ENCODE data around the gene CMPK2.

Gene CMPK2

GRCh38 chr2:6874032-6874431 is 8.3 kb upstream of the CMPK2 start:
- H3K27ac ChIP-seq (ENCODE audit: low read length, poor library complexity, severe bottlenecking): no peak overlapping the region
- no peak overlapping the region for H3K4me3 ChIP-seq (ENCODE audit: insufficient read depth in 1 of 2, low read depth in 1 of 2, low read length in 2 of 2)
- no peak overlapping the region for H4K91ac ChIP-seq (ENCODE audit: low read length)
- no peak overlapping the region for H3K4ac ChIP-seq (ENCODE audit: low read depth in 1 of 2, low read length in 2 of 2)
- H2AK5ac ChIP-seq (ENCODE audit: low read length, severe bottlenecking): no peak overlapping the region
- H2BK5ac ChIP-seq (ENCODE audit: low read depth, low read length, poor library complexity, severe bottlenecking): no peak overlapping the region
- WGBS: 82% methylated on average over 3 of the region's 3 CpGs
- H3K14ac ChIP-seq (ENCODE audit: low read length in 2 of 2): no peak overlapping the region
- H3K4me2 ChIP-seq (ENCODE audit: low read length, poor library complexity, severe bottlenecking): no peak overlapping the region
- no peak overlapping the region for H3K18ac ChIP-seq (ENCODE audit: low read depth in 1 of 2, low read length in 2 of 2)
- peaks cover 0 to 9% of the 10 kb centered on the region in 2 experiments for H3K27me3 ChIP-seq (ENCODE audit: control insufficient read depth in 1 of 2, insufficient read depth in 1 of 2, low read length in 2 of 2)
- no peaks in the 10 kb centered on the region for H3K4me1 ChIP-seq (ENCODE audit: control insufficient read depth, insufficient read depth, low read depth, low read length)
- H2AFZ ChIP-seq (ENCODE audit: low read depth, low read length): no peak overlapping the region
- no peak overlapping the region for H2BK12ac ChIP-seq (ENCODE audit: low read length in 2 of 2)
- no peak overlapping the region for H4K8ac ChIP-seq (ENCODE audit: low read length)
- no peak overlapping the region for H2BK15ac ChIP-seq (ENCODE audit: low read depth, poor library complexity, severe bottlenecking)
- H3K79me1 ChIP-seq (replicated peaks; ENCODE audit: low read length, poor library complexity, severe bottlenecking): no peaks in the 10 kb centered on the region
- H2BK120ac ChIP-seq (ENCODE audit: low read depth, low read length): no peak overlapping the region
- no peaks in the 10 kb centered on the region for H3K9me3 ChIP-seq (ENCODE audit: control insufficient read depth, low read length)
- no peak overlapping the region for H3K9ac ChIP-seq (ENCODE audit: low read length)
- no peak overlapping the region for H3K23ac ChIP-seq (ENCODE audit: low read length in 2 of 2)
- no peak for DNase-seq
- no peaks in the 10 kb centered on the region for H3K36me3 ChIP-seq (ENCODE audit: control insufficient read depth in 1 of 2, insufficient read depth in 2 of 2, low read depth in 1 of 2, low read length in 2 of 2)

GRCh38 chr2:6872394-6872793 is 6.7 kb upstream of the CMPK2 start:
- H3K27ac ChIP-seq (ENCODE audit: low read length, poor library complexity, severe bottlenecking): no peak overlapping the region
- no peak overlapping the region for H3K4me2 ChIP-seq (ENCODE audit: low read length, poor library complexity, severe bottlenecking)
- 96% methylated on average over 1 of the region's 2 CpGs for WGBS
- H4K91ac ChIP-seq (ENCODE audit: low read length): no peak overlapping the region
- no peaks in the 10 kb centered on the region for H3K36me3 ChIP-seq (ENCODE audit: control insufficient read depth in 1 of 2, insufficient read depth in 2 of 2, low read depth in 1 of 2, low read length in 2 of 2)
- no peaks in the 10 kb centered on the region for H3K9me3 ChIP-seq (ENCODE audit: control insufficient read depth, low read length)
- no peak overlapping the region for H3K18ac ChIP-seq (ENCODE audit: low read depth in 1 of 2, low read length in 2 of 2)
- H3K79me1 ChIP-seq (replicated peaks; ENCODE audit: low read length, poor library complexity, severe bottlenecking): no peaks in the 10 kb centered on the region
- no peak overlapping the region for H3K4me3 ChIP-seq (ENCODE audit: insufficient read depth in 1 of 2, low read depth in 1 of 2, low read length in 2 of 2)
- no peak overlapping the region for H2BK5ac ChIP-seq (ENCODE audit: low read depth, low read length, poor library complexity, severe bottlenecking)
- DNase-seq: no peak
- H3K9ac ChIP-seq (ENCODE audit: low read length): no peak overlapping the region
- no peak overlapping the region for H2AFZ ChIP-seq (ENCODE audit: low read depth, low read length)
- no peak overlapping the region for H2BK15ac ChIP-seq (ENCODE audit: low read depth, poor library complexity, severe bottlenecking)
- H2AK5ac ChIP-seq (ENCODE audit: low read length, severe bottlenecking): no peak overlapping the region
- no peak overlapping the region for H3K23ac ChIP-seq (ENCODE audit: low read length in 2 of 2)
- peaks cover 0 to 9% of the 10 kb centered on the region in 2 experiments for H3K27me3 ChIP-seq (ENCODE audit: control insufficient read depth in 1 of 2, insufficient read depth in 1 of 2, low read length in 2 of 2)
- H3K4ac ChIP-seq (ENCODE audit: low read depth in 1 of 2, low read length in 2 of 2): no peak overlapping the region
- H4K8ac ChIP-seq (ENCODE audit: low read length): no peak overlapping the region
- no peak overlapping the region for H3K14ac ChIP-seq (ENCODE audit: low read length in 2 of 2)
- no peak overlapping the region for H2BK12ac ChIP-seq (ENCODE audit: low read length in 2 of 2)
- no peak overlapping the region for H2BK120ac ChIP-seq (ENCODE audit: low read depth, low read length)
- no peaks in the 10 kb centered on the region for H3K4me1 ChIP-seq (ENCODE audit: control insufficient read depth, insufficient read depth, low read depth, low read length)

GRCh38 chr2:6866982-6867381 is 1.3 kb upstream of the CMPK2 start:
- Histone ChIP-seq H4K8ac (ENCODE audit: low read length) (no peak overlapping the region), H2BK5ac (ENCODE audit: low read depth, low read length, poor library complexity, severe bottlenecking) (no peak overlapping the region), H2AK5ac (ENCODE audit: low read length, severe bottlenecking) (no peak overlapping the region), H3K9me3 (ENCODE audit: control insufficient read depth, low read length) (no peaks in the 10 kb centered on the region), H2AFZ (ENCODE audit: low read depth, low read length) (no peak overlapping the region), H2BK15ac (ENCODE audit: low read depth, poor library complexity, severe bottlenecking) (no peak overlapping the region), H3K4me3 (ENCODE audit: insufficient read depth in 1 of 2, low read depth in 1 of 2, low read length in 2 of 2) (no peak overlapping the region), H3K18ac (ENCODE audit: low read depth in 1 of 2, low read length in 2 of 2) (no peak overlapping the region), H3K4me2 (ENCODE audit: low read length, poor library complexity, severe bottlenecking) (no peak overlapping the region), H3K27ac (ENCODE audit: low read length, poor library complexity, severe bottlenecking) (no peak overlapping the region), H3K36me3 (ENCODE audit: control insufficient read depth in 1 of 2, insufficient read depth in 2 of 2, low read depth in 1 of 2, low read length in 2 of 2) (peaks cover 0 to 4% of the 10 kb centered on the region in 2 experiments), H3K79me1 (replicated peaks; ENCODE audit: low read length, poor library complexity, severe bottlenecking) (no peaks in the 10 kb centered on the region), H4K91ac (ENCODE audit: low read length) (no peak overlapping the region), H3K23ac (ENCODE audit: low read length in 2 of 2) (no peak overlapping the region), H3K4me1 (ENCODE audit: control insufficient read depth, insufficient read depth, low read depth, low read length) (peaks cover 12% of the 10 kb centered on the region), H3K9ac (ENCODE audit: low read length) (no peak overlapping the region), H2BK120ac (ENCODE audit: low read depth, low read length) (no peak overlapping the region), H3K27me3 (ENCODE audit: control insufficient read depth in 1 of 2, insufficient read depth in 1 of 2, low read length in 2 of 2) (peaks cover 0 to 14% of the 10 kb centered on the region in 2 experiments), H3K14ac (ENCODE audit: low read length in 2 of 2) (no peak overlapping the region), H2BK12ac (ENCODE audit: low read length in 2 of 2) (no peak overlapping the region), H3K4ac (ENCODE audit: low read depth in 1 of 2, low read length in 2 of 2) (no peak overlapping the region)
- 93% methylated on average over 5 of the region's 7 CpGs for WGBS
- no peak for DNase-seq

GRCh38 chr2:6866275-6866671 is 566 bp upstream of the CMPK2 start:
- peak overlapping the region in 1 of 2 experiments; percentile 79 for H3K23ac ChIP-seq (ENCODE audit: low read length in 2 of 2)
- H2BK15ac ChIP-seq (ENCODE audit: low read depth, poor library complexity, severe bottlenecking): no peak overlapping the region
- H4K91ac ChIP-seq (ENCODE audit: low read length): no peak overlapping the region
- no peak overlapping the region for H3K4ac ChIP-seq (ENCODE audit: low read depth in 1 of 2, low read length in 2 of 2)
- peak; percentile 37 for DNase-seq
- peak overlapping the region in 1 of 2 experiments; percentile 25 for H3K18ac ChIP-seq (ENCODE audit: low read depth in 1 of 2, low read length in 2 of 2)
- peak overlapping the region; percentile 76 for H3K9ac ChIP-seq (ENCODE audit: low read length)
- peaks cover 12% of the 10 kb centered on the region for H3K4me1 ChIP-seq (ENCODE audit: control insufficient read depth, insufficient read depth, low read depth, low read length)
- no peak overlapping the region for H2BK12ac ChIP-seq (ENCODE audit: low read length in 2 of 2)
- WGBS: 2% methylated on average over 8 of the region's 9 CpGs
- H2AK5ac ChIP-seq (ENCODE audit: low read length, severe bottlenecking): no peak overlapping the region
- H2AFZ ChIP-seq (ENCODE audit: low read depth, low read length): peak overlapping the region; percentile 84
- H4K8ac ChIP-seq (ENCODE audit: low read length): peak overlapping the region; percentile 35
- no peaks in the 10 kb centered on the region for H3K79me1 ChIP-seq (replicated peaks; ENCODE audit: low read length, poor library complexity, severe bottlenecking)
- H3K27me3 ChIP-seq (ENCODE audit: control insufficient read depth in 1 of 2, insufficient read depth in 1 of 2, low read length in 2 of 2): peaks cover 0 to 14% of the 10 kb centered on the region in 2 experiments
- H2BK120ac ChIP-seq (ENCODE audit: low read depth, low read length): no peak overlapping the region
- peaks cover 4 to 6% of the 10 kb centered on the region in 2 experiments for H3K36me3 ChIP-seq (ENCODE audit: control insufficient read depth in 1 of 2, insufficient read depth in 2 of 2, low read depth in 1 of 2, low read length in 2 of 2)
- peak overlapping the region; percentile 71 to 95 for H3K4me3 ChIP-seq (ENCODE audit: insufficient read depth in 1 of 2, low read depth in 1 of 2, low read length in 2 of 2)
- no peaks in the 10 kb centered on the region for H3K9me3 ChIP-seq (ENCODE audit: control insufficient read depth, low read length)
- H3K27ac ChIP-seq (ENCODE audit: low read length, poor library complexity, severe bottlenecking): no peak overlapping the region
- H3K14ac ChIP-seq (ENCODE audit: low read length in 2 of 2): peak overlapping the region in 1 of 2 experiments; percentile 5
- H2BK5ac ChIP-seq (ENCODE audit: low read depth, low read length, poor library complexity, severe bottlenecking): no peak overlapping the region
- H3K4me2 ChIP-seq (ENCODE audit: low read length, poor library complexity, severe bottlenecking): peak overlapping the region; percentile 95

Measured in mesenchymal stem cell (in vitro differentiated cells and primary cell).